Thymus (tissue), 11 donors: ENCODE results near the gene CTNNA3. TPM values are rescaled to one million over a fixed set of nuclear protein-coding genes. Genes with fewer than 3 reads are reported as not detected.

ENCODE experiments used
- DNase-seq, 9 donors: peaks; one replicate each; pipeline ENCODE4 v3.0.0-alpha.2; 2013; ENCODE audit warnings: low spot score in 9 of 9, low read depth in 6 of 9, missing footprints in 1 of 9
- H3K27ac ChIP-seq, 2 donors: one replicate each; pipeline ENCODE4 v1.5.1; 2013; ENCODE audit warnings: control low read depth in 1 of 2, low read depth in 1 of 2, low read length in 1 of 2, mild to moderate bottlenecking in 1 of 2, moderate library complexity in 1 of 2
- H3K27me3 ChIP-seq, 2 donors: one replicate each; pipeline ENCODE4 v1.5.1; 2013; ENCODE audit warnings: low read length in 1 of 2; ENCODE audit not compliant: control insufficient read depth in 2 of 2, insufficient read depth in 1 of 2
- H3K36me3 ChIP-seq, 2 donors: one replicate each; pipeline ENCODE4 v1.5.1; 2013; ENCODE audit warnings: low read length in 1 of 2, mild to moderate bottlenecking in 1 of 2, moderate library complexity in 1 of 2; ENCODE audit not compliant: control insufficient read depth in 2 of 2, insufficient read depth in 2 of 2
- H3K4me1 ChIP-seq, 2 donors: one replicate each; pipeline ENCODE4 v1.5.1; 2013; ENCODE audit warnings: low read length in 2 of 2; ENCODE audit not compliant: control insufficient read depth in 2 of 2, insufficient read depth in 2 of 2
- H3K4me3 ChIP-seq, 2 donors: one replicate each; pipeline ENCODE4 v1.5.1; 2013; ENCODE audit warnings: low read length in 2 of 2, control low read depth in 1 of 2, mild to moderate bottlenecking in 1 of 2
- H3K9me3 ChIP-seq, 2 donors: one replicate each; pipeline ENCODE4 v1.5.1; 2013; ENCODE audit warnings: low read length in 1 of 2, mild to moderate bottlenecking in 1 of 2; ENCODE audit not compliant: control insufficient read depth in 2 of 2, insufficient read depth in 1 of 2
- WGBS: extraction: QIAGEN DNeasy Blood & Tissue Kit; methylation state at CpG from one replicate; pipeline ENCODE4 v1.1.7; 2013; 5-methylcytosine and 5-hydroxymethylcytosine counted together
- polyA plus RNA-seq: library from polyadenylated mRNA; stranded (reverse); fragments of 200-250 nt; gene quantifications from one replicate; pipeline ENCODE4 v1.2.3, GENCODE V29; 2013
- total RNA-seq: library from RNA; stranded (reverse); fragments of 120-200 nt; gene quantifications from one replicate; pipeline ENCODE4 v1.2.4, GENCODE V29; 2013
- donor health status: healthy.

Gene CTNNA3
- total and polyA plus RNA-seq, 2 donors, result 0.27 to 0.28 TPM

- no peak overlapping the region for H3K4me3 ChIP-seq
- H3K27me3 ChIP-seq, result no peaks in the 10 kb centered on the region
- no peak for DNase-seq
- H3K9me3 ChIP-seq, result no peaks in the 10 kb centered on the region
- H3K27ac ChIP-seq, result no peak overlapping the region
- WGBS, result 93% methylated on average over 2 of the region's 2 CpGs
- H3K36me3 ChIP-seq, result no peaks in the 10 kb centered on the region
- no peaks in the 10 kb centered on the region for H3K4me1 ChIP-seq
Measured at GRCh38 chr10:66746711-66747110, 949.3 kb downstream of the CTNNA3 start.

- H3K27me3 ChIP-seq, result no peaks in the 10 kb centered on the region
- H3K9me3 ChIP-seq, result no peaks in the 10 kb centered on the region
- DNase-seq, result no peak
- no peaks in the 10 kb centered on the region for H3K4me1 ChIP-seq
- no peaks in the 10 kb centered on the region for H3K36me3 ChIP-seq
- no peak overlapping the region for H3K4me3 ChIP-seq
- H3K27ac ChIP-seq, result no peak overlapping the region
Measured at GRCh38 chr10:66746246-66746645, 949.7 kb downstream of the CTNNA3 start.

GRCh38 chr10:66744915-66745314, 951.1 kb downstream of the CTNNA3 start:
- DNase-seq, result no peak
- no peak overlapping the region for H3K4me3 ChIP-seq
- H3K36me3 ChIP-seq, result no peaks in the 10 kb centered on the region
- 89% methylated on average over 2 of the region's 2 CpGs for WGBS
- H3K9me3 ChIP-seq, result no peaks in the 10 kb centered on the region
- H3K4me1 ChIP-seq, result no peaks in the 10 kb centered on the region
- H3K27ac ChIP-seq, result no peak overlapping the region
- H3K27me3 ChIP-seq, result no peaks in the 10 kb centered on the region

- Histone ChIP-seq H3K4me3 (no peak overlapping the region), H3K36me3 (no peaks in the 10 kb centered on the region), H3K27me3 (no peaks in the 10 kb centered on the region), H3K4me1 (no peaks in the 10 kb centered on the region), H3K27ac (no peak overlapping the region), H3K9me3 (no peaks in the 10 kb centered on the region)
- 89% methylated on average over 2 of the region's 2 CpGs for WGBS
- no peak for DNase-seq
Measured at GRCh38 chr10:66737241-66737640, 958.8 kb downstream of the CTNNA3 start.

GRCh38 chr10:66723608-66724400, 972.2 kb downstream of the CTNNA3 start:
- 90% methylated on average over 2 of the region's 2 CpGs for WGBS
- no peak for DNase-seq
- Histone ChIP-seq H3K9me3 (no peaks in the 10 kb centered on the region), H3K27ac (no peak overlapping the region), H3K27me3 (no peaks in the 10 kb centered on the region), H3K4me1 (no peaks in the 10 kb centered on the region), H3K36me3 (no peaks in the 10 kb centered on the region), H3K4me3 (no peak overlapping the region)

- no peaks in the 10 kb centered on the region for H3K9me3 ChIP-seq
- no peaks in the 10 kb centered on the region for H3K36me3 ChIP-seq
- no peak overlapping the region for H3K4me3 ChIP-seq
- no peaks in the 10 kb centered on the region for H3K27me3 ChIP-seq
- WGBS, result 77% methylated on average over 1 of the region's 1 CpG
- DNase-seq, result no peak
- no peaks in the 10 kb centered on the region for H3K4me1 ChIP-seq
- no peak overlapping the region for H3K27ac ChIP-seq
Measured at GRCh38 chr10:66719483-66719882, 976.5 kb downstream of the CTNNA3 start.

- Histone ChIP-seq H3K4me3 (no peak overlapping the region), H3K27me3 (no peaks in the 10 kb centered on the region), H3K9me3 (no peaks in the 10 kb centered on the region), H3K4me1 (no peaks in the 10 kb centered on the region), H3K36me3 (no peaks in the 10 kb centered on the region), H3K27ac (no peak overlapping the region)
- no peak for DNase-seq
- WGBS, result 87% methylated on average over 8 of the region's 8 CpGs
Measured at GRCh38 chr10:66717231-66717981, 978.6 kb downstream of the CTNNA3 start.

GRCh38 chr10:66714741-66715140, 981.3 kb downstream of the CTNNA3 start:
- Histone ChIP-seq H3K4me3 (no peak overlapping the region), H3K36me3 (no peaks in the 10 kb centered on the region), H3K4me1 (no peaks in the 10 kb centered on the region), H3K27ac (no peak overlapping the region), H3K27me3 (no peaks in the 10 kb centered on the region), H3K9me3 (no peaks in the 10 kb centered on the region)
- 67% methylated on average over 1 of the region's 1 CpG for WGBS
- no peak for DNase-seq

GRCh38 chr10:66713387-66713786, 982.6 kb downstream of the CTNNA3 start:
- Histone ChIP-seq H3K4me1 (no peaks in the 10 kb centered on the region), H3K9me3 (no peaks in the 10 kb centered on the region), H3K36me3 (no peaks in the 10 kb centered on the region), H3K4me3 (no peak overlapping the region), H3K27ac (no peak overlapping the region), H3K27me3 (no peaks in the 10 kb centered on the region)
- WGBS, result 91% methylated on average over 1 of the region's 1 CpG
- no peak for DNase-seq
